Measurements from ENCODE around the gene ITPRIP.
A peak's percentile ranks its signal among the peaks of the same experiment; 100 is the strongest.

The ITPRIP gene

GRCh38 chr10:104316321-104317099, 21.8 kb downstream of the ITPRIP start:
- peaks cover 24% of the 10 kb centered on the region for H3K4me1 ChIP-seq (ENCODE audit: control insufficient read depth, insufficient read depth, low read depth, low read length)
- H2BK120ac ChIP-seq (ENCODE audit: low read depth, low read length): no peak overlapping the region
- no peak overlapping the region for H3K4me2 ChIP-seq (ENCODE audit: low read length, poor library complexity, severe bottlenecking)
- H3K27me3 ChIP-seq (ENCODE audit: control insufficient read depth in 1 of 2, insufficient read depth in 1 of 2, low read length in 2 of 2): no peaks in the 10 kb centered on the region
- H4K8ac ChIP-seq (ENCODE audit: low read length): no peak overlapping the region
- peaks cover 40% of the 10 kb centered on the region for H3K79me1 ChIP-seq (replicated peaks; ENCODE audit: low read length, poor library complexity, severe bottlenecking)
- DNase-seq: no peak
- H2AK5ac ChIP-seq (ENCODE audit: low read length, severe bottlenecking): no peak overlapping the region
- H3K36me3 ChIP-seq (ENCODE audit: control insufficient read depth in 1 of 2, insufficient read depth in 2 of 2, low read depth in 1 of 2, low read length in 2 of 2): peaks cover 51 to 60% of the 10 kb centered on the region in 2 experiments
- H2BK5ac ChIP-seq (ENCODE audit: low read depth, low read length, poor library complexity, severe bottlenecking): no peak overlapping the region
- no peak overlapping the region for H2BK12ac ChIP-seq (ENCODE audit: low read length in 2 of 2)
- no peak overlapping the region for H4K91ac ChIP-seq (ENCODE audit: low read length)
- peak overlapping the region; percentile 51 for H3K9ac ChIP-seq (ENCODE audit: low read length)
- 93% methylated on average over 9 of the region's 9 CpGs for WGBS
- H3K27ac ChIP-seq (ENCODE audit: low read length, poor library complexity, severe bottlenecking): no peak overlapping the region
- H3K9me3 ChIP-seq (ENCODE audit: control insufficient read depth, low read length): no peaks in the 10 kb centered on the region
- H3K4ac ChIP-seq (ENCODE audit: low read depth in 1 of 2, low read length in 2 of 2): no peak overlapping the region
- H3K14ac ChIP-seq (ENCODE audit: low read length in 2 of 2): peak overlapping the region in 1 of 2 experiments; percentile 64
- peak overlapping the region in 1 of 2 experiments; percentile 31 for H3K4me3 ChIP-seq (ENCODE audit: insufficient read depth in 1 of 2, low read depth in 1 of 2, low read length in 2 of 2)
- no peak overlapping the region for H2BK15ac ChIP-seq (ENCODE audit: low read depth, poor library complexity, severe bottlenecking)
- no peak overlapping the region for H3K18ac ChIP-seq (ENCODE audit: low read depth in 1 of 2, low read length in 2 of 2)
- no peak overlapping the region for H2AFZ ChIP-seq (ENCODE audit: low read depth, low read length)
- no peak overlapping the region for H3K23ac ChIP-seq (ENCODE audit: low read length in 2 of 2)

DNA sequence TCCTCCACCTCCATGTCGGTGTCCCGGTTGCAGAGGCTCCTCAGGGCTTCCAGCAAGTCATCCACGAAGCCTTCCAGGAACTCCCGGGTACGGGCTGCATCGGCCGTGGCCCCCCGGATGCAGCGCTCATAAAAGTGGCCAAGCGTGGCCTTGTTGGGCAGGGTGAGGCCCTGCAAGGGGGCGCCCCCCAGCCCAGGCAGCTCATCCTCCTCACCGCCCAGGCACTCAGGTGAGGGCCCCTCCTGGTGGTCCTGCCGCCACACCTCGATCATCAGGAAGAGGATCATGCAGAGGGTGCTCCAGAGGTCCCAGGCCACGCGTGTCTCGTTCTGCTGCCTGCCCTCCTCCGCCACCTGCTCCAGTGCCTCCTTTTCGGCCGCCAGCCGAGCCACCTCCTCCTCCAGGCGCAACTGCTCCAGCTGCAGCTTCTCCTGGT, 22.8 kb downstream of the ITPRIP start:
- Histone ChIP-seq H2AK5ac (ENCODE audit: low read length, severe bottlenecking) (no peak overlapping the region), H3K14ac (ENCODE audit: low read length in 2 of 2) (no peak overlapping the region), H3K27ac (ENCODE audit: low read length, poor library complexity, severe bottlenecking) (no peak overlapping the region), H2BK15ac (ENCODE audit: low read depth, poor library complexity, severe bottlenecking) (no peak overlapping the region), H2BK120ac (ENCODE audit: low read depth, low read length) (no peak overlapping the region), H3K36me3 (ENCODE audit: control insufficient read depth in 1 of 2, insufficient read depth in 2 of 2, low read depth in 1 of 2, low read length in 2 of 2) (peaks cover 56 to 65% of the 10 kb centered on the region in 2 experiments), H3K79me1 (replicated peaks; ENCODE audit: low read length, poor library complexity, severe bottlenecking) (peaks cover 45% of the 10 kb centered on the region), H3K4me2 (ENCODE audit: low read length, poor library complexity, severe bottlenecking) (no peak overlapping the region), H3K4me3 (ENCODE audit: insufficient read depth in 1 of 2, low read depth in 1 of 2, low read length in 2 of 2) (no peak overlapping the region), H3K4ac (ENCODE audit: low read depth in 1 of 2, low read length in 2 of 2) (no peak overlapping the region), H2AFZ (ENCODE audit: low read depth, low read length) (no peak overlapping the region), H4K91ac (ENCODE audit: low read length) (peak overlapping the region; percentile 31), H3K9me3 (ENCODE audit: control insufficient read depth, low read length) (no peaks in the 10 kb centered on the region), H2BK5ac (ENCODE audit: low read depth, low read length, poor library complexity, severe bottlenecking) (no peak overlapping the region), H3K23ac (ENCODE audit: low read length in 2 of 2) (no peak overlapping the region), H3K4me1 (ENCODE audit: control insufficient read depth, insufficient read depth, low read depth, low read length) (peaks cover 19% of the 10 kb centered on the region), H2BK12ac (ENCODE audit: low read length in 2 of 2) (no peak overlapping the region), H3K27me3 (ENCODE audit: control insufficient read depth in 1 of 2, insufficient read depth in 1 of 2, low read length in 2 of 2) (no peaks in the 10 kb centered on the region), H4K8ac (ENCODE audit: low read length) (no peak overlapping the region), H3K18ac (ENCODE audit: low read depth in 1 of 2, low read length in 2 of 2) (no peak overlapping the region), H3K9ac (ENCODE audit: low read length) (no peak overlapping the region)
- no peak for DNase-seq
- WGBS: 98% methylated on average over 22 of the region's 22 CpGs

- no peak overlapping the region for H3K18ac ChIP-seq (ENCODE audit: low read depth in 1 of 2, low read length in 2 of 2)
- H2BK12ac ChIP-seq (ENCODE audit: low read length in 2 of 2): no peak overlapping the region
- no peaks in the 10 kb centered on the region for H3K27me3 ChIP-seq (ENCODE audit: control insufficient read depth in 1 of 2, insufficient read depth in 1 of 2, low read length in 2 of 2)
- WGBS: 97% methylated on average over 43 of the region's 43 CpGs
- H2BK15ac ChIP-seq (ENCODE audit: low read depth, poor library complexity, severe bottlenecking): no peak overlapping the region
- no peak overlapping the region for H3K14ac ChIP-seq (ENCODE audit: low read length in 2 of 2)
- H3K27ac ChIP-seq (ENCODE audit: low read length, poor library complexity, severe bottlenecking): no peak overlapping the region
- no peak overlapping the region for H4K8ac ChIP-seq (ENCODE audit: low read length)
- no peak overlapping the region for H4K91ac ChIP-seq (ENCODE audit: low read length)
- H2BK120ac ChIP-seq (ENCODE audit: low read depth, low read length): no peak overlapping the region
- no peak overlapping the region for H3K4ac ChIP-seq (ENCODE audit: low read depth in 1 of 2, low read length in 2 of 2)
- no peak overlapping the region for H3K4me2 ChIP-seq (ENCODE audit: low read length, poor library complexity, severe bottlenecking)
- H3K9ac ChIP-seq (ENCODE audit: low read length): no peak overlapping the region
- H3K4me1 ChIP-seq (ENCODE audit: control insufficient read depth, insufficient read depth, low read depth, low read length): peaks cover 22% of the 10 kb centered on the region
- no peak for DNase-seq
- H3K23ac ChIP-seq (ENCODE audit: low read length in 2 of 2): no peak overlapping the region
- no peaks in the 10 kb centered on the region for H3K9me3 ChIP-seq (ENCODE audit: control insufficient read depth, low read length)
- H2AK5ac ChIP-seq (ENCODE audit: low read length, severe bottlenecking): no peak overlapping the region
- H2BK5ac ChIP-seq (ENCODE audit: low read depth, low read length, poor library complexity, severe bottlenecking): no peak overlapping the region
- peaks cover 49% of the 10 kb centered on the region for H3K79me1 ChIP-seq (replicated peaks; ENCODE audit: low read length, poor library complexity, severe bottlenecking)
- no peak overlapping the region for H2AFZ ChIP-seq (ENCODE audit: low read depth, low read length)
- H3K36me3 ChIP-seq (ENCODE audit: control insufficient read depth in 1 of 2, insufficient read depth in 2 of 2, low read depth in 1 of 2, low read length in 2 of 2): peaks cover 61 to 69% of the 10 kb centered on the region in 2 experiments
- no peak overlapping the region for H3K4me3 ChIP-seq (ENCODE audit: insufficient read depth in 1 of 2, low read depth in 1 of 2, low read length in 2 of 2)
Observed at GRCh38 chr10:104314591-104315485, 23.4 kb downstream of the ITPRIP start.

- no peak overlapping the region for H2AK5ac ChIP-seq (ENCODE audit: low read length, severe bottlenecking)
- DNase-seq: no peak
- H3K36me3 ChIP-seq (ENCODE audit: control insufficient read depth in 1 of 2, insufficient read depth in 2 of 2, low read depth in 1 of 2, low read length in 2 of 2): peaks cover 58 to 83% of the 10 kb centered on the region in 2 experiments
- 98% methylated on average over 4 of the region's 5 CpGs for WGBS
- no peak overlapping the region for H3K4me2 ChIP-seq (ENCODE audit: low read length, poor library complexity, severe bottlenecking)
- no peak overlapping the region for H2BK15ac ChIP-seq (ENCODE audit: low read depth, poor library complexity, severe bottlenecking)
- no peak overlapping the region for H3K4me3 ChIP-seq (ENCODE audit: insufficient read depth in 1 of 2, low read depth in 1 of 2, low read length in 2 of 2)
- peaks cover 3% of the 10 kb centered on the region for H3K4me1 ChIP-seq (ENCODE audit: control insufficient read depth, insufficient read depth, low read depth, low read length)
- no peak overlapping the region for H2BK120ac ChIP-seq (ENCODE audit: low read depth, low read length)
- H4K91ac ChIP-seq (ENCODE audit: low read length): no peak overlapping the region
- no peak overlapping the region for H3K23ac ChIP-seq (ENCODE audit: low read length in 2 of 2)
- H3K79me1 ChIP-seq (replicated peaks; ENCODE audit: low read length, poor library complexity, severe bottlenecking): peaks cover 38% of the 10 kb centered on the region
- H2BK5ac ChIP-seq (ENCODE audit: low read depth, low read length, poor library complexity, severe bottlenecking): no peak overlapping the region
- H3K18ac ChIP-seq (ENCODE audit: low read depth in 1 of 2, low read length in 2 of 2): no peak overlapping the region
- no peak overlapping the region for H3K4ac ChIP-seq (ENCODE audit: low read depth in 1 of 2, low read length in 2 of 2)
- no peaks in the 10 kb centered on the region for H3K27me3 ChIP-seq (ENCODE audit: control insufficient read depth in 1 of 2, insufficient read depth in 1 of 2, low read length in 2 of 2)
- H4K8ac ChIP-seq (ENCODE audit: low read length): peak overlapping the region; percentile 42
- no peak overlapping the region for H2BK12ac ChIP-seq (ENCODE audit: low read length in 2 of 2)
- H3K14ac ChIP-seq (ENCODE audit: low read length in 2 of 2): no peak overlapping the region
- H3K9ac ChIP-seq (ENCODE audit: low read length): no peak overlapping the region
- no peaks in the 10 kb centered on the region for H3K9me3 ChIP-seq (ENCODE audit: control insufficient read depth, low read length)
- no peak overlapping the region for H2AFZ ChIP-seq (ENCODE audit: low read depth, low read length)
- H3K27ac ChIP-seq (ENCODE audit: low read length, poor library complexity, severe bottlenecking): no peak overlapping the region
Observed at GRCh38 chr10:104311184-104311720, 27.0 kb downstream of the ITPRIP start.
